ENCODE measurements around the gene LAMB3.

LAMB3 gene

DNA sequence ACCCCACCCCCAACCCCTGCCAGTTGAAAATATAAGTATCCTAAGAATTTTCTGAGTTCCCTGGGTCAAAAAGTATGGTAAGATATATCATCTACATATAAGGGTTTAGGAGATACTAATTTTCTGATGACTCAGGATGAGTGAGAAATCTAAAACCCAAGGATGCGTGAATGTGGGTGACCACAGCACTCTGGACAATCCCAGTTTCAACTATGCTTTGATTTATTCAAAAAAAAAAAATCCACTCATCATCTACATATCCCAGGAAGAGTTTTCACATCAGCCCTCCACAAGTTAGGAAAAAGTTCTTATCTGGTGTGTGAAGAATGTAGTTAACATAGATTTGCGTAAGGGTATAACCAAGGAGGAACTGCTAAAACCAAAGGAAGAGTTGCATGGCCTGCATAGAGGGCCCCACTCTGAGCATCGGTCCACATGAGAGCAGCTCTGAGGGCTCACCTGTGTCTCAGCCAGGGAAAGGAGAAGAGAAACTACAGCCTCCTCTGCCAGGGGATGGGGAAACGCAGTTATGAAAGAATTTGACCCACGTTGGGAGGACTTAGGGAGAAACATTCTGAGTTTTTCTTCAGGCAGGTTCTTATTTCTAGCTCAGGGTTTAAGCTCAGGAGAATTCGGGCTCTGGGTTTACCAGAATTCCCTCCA lies 18.8 kb downstream of the LAMB3 start:
- DNase-seq (ENCODE audit: low read depth in 2 of 2): no peak

GRCh38 chr1:209630383-209631225 lies 21.6 kb downstream of the LAMB3 start:
- no peak for DNase-seq (ENCODE audit: low read depth in 2 of 2)

- DNase-seq (ENCODE audit: low read depth in 2 of 2): no peak
Observed at GRCh38 chr1:209629621-209630382, 22.4 kb downstream of the LAMB3 start.

GRCh38 chr1:209628618-209629299 lies 23.5 kb downstream of the LAMB3 start:
- no peak for DNase-seq (ENCODE audit: low read depth in 2 of 2)

DNA sequence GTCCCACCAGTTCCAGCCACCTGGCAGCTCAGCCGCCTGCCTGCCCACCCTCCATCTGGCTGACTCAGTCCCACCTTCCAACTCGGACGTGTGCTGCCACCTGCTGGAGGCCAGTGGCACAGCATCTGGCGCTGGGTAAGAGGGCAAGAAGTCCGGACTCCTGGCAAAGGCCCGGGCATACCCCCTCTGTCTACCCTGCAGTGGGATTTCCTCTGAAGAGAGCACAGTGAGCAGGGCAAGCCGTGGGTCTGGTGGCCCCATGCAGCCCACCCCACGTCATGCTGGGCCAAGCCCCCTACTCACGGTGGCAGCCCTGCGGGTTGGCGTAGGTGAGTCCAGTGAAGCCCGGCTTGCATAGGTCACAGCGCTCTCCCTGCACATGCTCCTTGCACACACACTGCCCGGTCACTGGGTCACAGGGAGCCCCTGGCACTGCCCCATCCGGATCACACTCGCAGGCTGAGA lies 24.5 kb downstream of the LAMB3 start:
- DNase-seq (ENCODE audit: low read depth in 2 of 2): peak; percentile 65 to 79

- no peak for DNase-seq (ENCODE audit: low read depth in 2 of 2)
Observed at GRCh38 chr1:209627027-209627731, 25.0 kb downstream of the LAMB3 start.

- DNase-seq (ENCODE audit: low read depth in 2 of 2): no peak
Observed at GRCh38 chr1:209626346-209627026, 25.7 kb downstream of the LAMB3 start.

DNA sequence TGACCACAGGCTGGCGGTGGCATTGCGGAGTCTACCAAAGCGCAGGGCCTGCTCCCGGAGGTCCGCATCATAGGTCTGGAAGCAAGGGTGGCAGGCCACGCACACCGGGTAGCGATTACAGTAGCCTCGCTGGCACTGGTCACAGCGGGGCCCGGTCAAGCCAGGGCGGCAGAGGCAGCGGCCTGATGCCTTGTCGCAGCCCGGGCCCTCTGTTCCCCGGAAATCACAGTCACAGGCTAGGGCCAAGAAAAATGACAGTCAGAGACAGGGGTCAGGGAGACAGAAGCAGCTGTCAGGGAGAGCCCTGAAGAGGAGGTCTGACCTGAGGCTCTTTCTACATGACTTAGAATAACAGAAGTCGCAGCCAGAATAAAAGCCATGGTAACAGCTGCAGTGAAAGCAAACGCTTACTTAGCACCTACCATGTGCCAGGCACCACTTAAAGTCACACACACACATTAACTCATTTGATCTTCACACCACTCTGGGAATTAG lies 26.4 kb downstream of the LAMB3 start:
- no peak for DNase-seq (ENCODE audit: low read depth in 2 of 2)

GRCh38 chr1:209624558-209625549 lies 27.4 kb downstream of the LAMB3 start:
- no peak for DNase-seq (ENCODE audit: low read depth in 2 of 2)

DNA sequence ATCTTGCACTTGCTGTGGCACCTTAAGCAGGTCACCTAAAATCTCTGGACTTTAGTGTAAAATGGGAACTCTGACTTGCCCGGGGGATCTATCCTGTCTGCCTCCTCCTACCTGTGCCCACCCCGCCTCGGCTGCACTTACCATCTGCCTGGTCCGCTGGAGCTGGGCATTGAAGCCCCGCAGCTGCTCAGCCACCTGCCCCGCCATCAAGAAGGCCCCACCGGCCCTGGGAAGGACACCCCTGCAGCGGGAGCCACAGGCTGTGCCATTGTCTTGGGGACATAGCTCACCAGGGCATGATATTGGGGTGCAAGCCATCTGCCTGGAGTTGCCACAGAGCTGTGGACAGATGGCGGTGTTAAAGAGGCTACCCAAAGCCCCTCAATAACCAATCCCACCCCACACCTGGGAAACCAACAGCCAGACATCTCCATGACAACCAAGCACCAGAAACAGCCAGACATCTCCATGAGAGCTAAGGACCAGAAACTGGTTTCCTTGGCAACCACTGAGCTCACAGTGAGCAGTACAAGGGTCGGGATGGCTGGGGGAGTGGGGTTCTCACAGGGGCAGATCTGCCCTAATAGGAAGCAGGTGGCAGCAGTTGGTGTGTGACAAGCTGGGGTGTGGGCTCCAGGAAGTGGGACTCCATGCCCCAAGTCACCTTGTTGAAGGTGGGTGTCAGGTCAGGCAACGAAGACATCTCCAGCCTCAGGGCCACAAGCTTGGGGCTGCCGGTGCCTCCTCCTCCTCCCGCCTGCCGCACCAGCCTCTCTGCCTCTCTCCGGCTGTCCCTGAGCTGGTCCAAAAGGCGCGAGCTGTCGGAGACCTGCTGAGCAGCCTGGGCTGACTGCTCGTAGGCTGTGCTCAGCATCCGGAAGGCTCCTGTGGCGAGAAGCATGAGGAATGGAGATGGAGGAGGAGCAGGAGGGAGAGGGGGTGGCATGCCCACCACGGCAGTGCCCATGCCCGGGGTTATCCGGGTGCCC lies 29.1 kb downstream of the LAMB3 start:
- no peak for DNase-seq (ENCODE audit: low read depth in 2 of 2)

- DNase-seq (ENCODE audit: low read depth in 2 of 2): no peak
Observed at GRCh38 chr1:209621741-209622655, 30.2 kb downstream of the LAMB3 start.

GRCh38 chr1:209621286-209621685 lies 30.9 kb downstream of the LAMB3 start:
- DNase-seq (ENCODE audit: low read depth in 2 of 2): no peak

- no peak for DNase-seq (ENCODE audit: low read depth in 2 of 2)
Observed at GRCh38 chr1:209620487-209620884, 31.7 kb downstream of the LAMB3 start.

DNA sequence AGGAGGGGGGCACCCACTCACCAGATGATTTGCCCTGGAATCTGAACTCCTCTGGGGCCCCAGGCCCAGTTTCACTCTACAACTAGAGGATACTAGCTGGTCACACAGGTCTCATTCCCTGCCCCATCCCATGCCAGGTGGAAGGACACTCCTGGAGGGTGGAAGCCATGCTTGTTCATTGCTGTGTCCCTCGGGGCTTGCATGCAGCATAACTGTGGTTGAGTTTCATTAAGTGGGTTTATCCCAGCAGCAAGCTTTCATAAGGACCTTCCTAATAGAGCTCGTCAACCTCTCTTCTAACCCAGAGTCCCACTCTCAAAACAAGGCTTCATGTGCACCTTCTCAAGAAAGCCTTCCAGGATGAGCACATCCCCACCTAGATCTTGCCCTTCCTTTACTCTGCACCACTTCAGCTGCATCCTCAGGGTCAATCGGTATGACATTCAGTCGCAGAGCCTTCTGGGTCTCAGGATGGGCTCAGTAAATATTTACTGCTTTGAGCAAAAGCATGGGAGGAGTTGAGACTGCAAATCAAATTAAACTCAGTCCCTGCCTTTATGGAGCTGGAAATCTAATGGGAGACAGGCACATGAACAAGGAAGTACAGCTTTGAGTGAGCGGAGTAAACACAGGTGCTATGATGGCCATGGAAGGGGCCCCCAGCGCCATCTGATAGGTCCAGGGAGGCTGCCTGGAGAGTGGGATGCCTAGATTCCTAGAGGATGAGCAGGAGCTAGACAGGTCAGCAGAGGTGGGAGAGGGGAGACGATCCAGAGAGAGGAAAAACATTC lies 32.3 kb downstream of the LAMB3 start:
- DNase-seq (ENCODE audit: low read depth in 2 of 2): no peak

DNA sequence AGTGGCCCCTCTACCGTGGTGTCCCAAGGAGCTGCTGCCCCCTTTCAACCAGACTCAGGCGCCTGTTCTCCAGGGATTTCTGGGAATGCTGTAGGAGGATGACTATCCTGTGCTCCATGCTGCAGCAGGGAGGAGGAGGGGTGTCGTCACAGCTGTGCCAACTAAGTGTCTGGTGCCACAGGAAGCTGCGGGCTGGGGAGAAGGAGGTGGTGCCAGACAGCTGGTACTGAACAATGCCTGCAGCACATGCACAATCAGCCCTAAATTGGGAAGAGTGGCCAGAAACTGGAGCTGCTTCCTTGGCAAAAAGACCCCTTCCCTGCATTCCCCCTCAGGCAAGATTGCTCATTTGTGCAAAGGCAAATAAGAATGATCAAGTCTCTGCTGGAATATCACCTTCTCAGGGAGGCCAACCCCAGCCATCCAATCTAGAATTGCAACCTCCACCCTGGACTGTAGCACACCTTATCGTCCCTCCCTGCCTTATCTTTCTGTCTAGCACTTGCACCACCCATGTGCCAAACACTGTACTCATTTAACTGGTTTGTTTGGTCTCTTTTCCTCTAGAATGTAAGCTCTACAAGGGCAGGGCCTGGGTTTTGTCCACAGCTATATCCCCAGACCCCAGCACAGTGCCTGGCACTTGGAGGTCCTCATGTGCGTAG lies 33.3 kb downstream of the LAMB3 start:
- DNase-seq (ENCODE audit: low read depth in 2 of 2): no peak

Measured in stimulated activated CD4-positive, alpha-beta T cell treated with anti-CD3 and anti-CD28 coated beads, Interleukin-12 subunit alpha, Interleukin-12 subunit beta, amount 100 ng/mL, for 24 hours (primary cell).